ENCODE measurements around the gene PSME1.
"Not testable (repeated sequence)": the region's sequence is repeated elsewhere in the genome, so short reads cannot be mapped to it uniquely, and the experiment has no call there.

The PSME1 gene

GRCh38 chr14:24105609-24106239 lies 30.3 kb upstream of the PSME1 start:
- DNase-seq (ENCODE audit: low read depth): not testable (repeated sequence)

- no peak for DNase-seq (ENCODE audit: low read depth)
These were observed 29.2 kb upstream of the PSME1 start for GRCh38 chr14:24106672-24107271.

- no peak for DNase-seq (ENCODE audit: low read depth)
These were observed 27.6 kb upstream of the PSME1 start for GRCh38 chr14:24108336-24108874.

GRCh38 chr14:24110060-24110459 lies 25.9 kb upstream of the PSME1 start:
- DNase-seq (ENCODE audit: low read depth): no peak

- no peak for DNase-seq (ENCODE audit: low read depth)
These were observed 25.5 kb upstream of the PSME1 start for GRCh38 chr14:24110523-24110922.

- peak; percentile 12 for DNase-seq (ENCODE audit: low read depth)
These were observed 22.6 kb upstream of the PSME1 start for GRCh38 chr14:24113379-24113800.

GRCh38 chr14:24113801-24114531 lies 22.0 kb upstream of the PSME1 start:
- DNase-seq (ENCODE audit: low read depth): peak; percentile 93

GRCh38 chr14:24114532-24115421 lies 21.2 kb upstream of the PSME1 start, which contains the start of the genes DCAF11 and NRL:
Gene DCAF11 (plus strand): TSS chr14:24114777. CDS start chr14:24115595, 818 bp downstream.
Gene NRL (minus strand): TSS chr14:24114949. CDS start chr14:24082848, 32,101 bp downstream.
- DNase-seq (ENCODE audit: low read depth): peak; percentile 100

- DNase-seq (ENCODE audit: low read depth): no peak
These were observed 20.4 kb upstream of the PSME1 start for GRCh38 chr14:24115422-24116127.

GRCh38 chr14:24116128-24116814 lies 19.7 kb upstream of the PSME1 start:
- DNase-seq (ENCODE audit: low read depth): no peak

GRCh38 chr14:24117179-24117578 lies 18.8 kb upstream of the PSME1 start:
- DNase-seq (ENCODE audit: low read depth): no peak

- no peak for DNase-seq (ENCODE audit: low read depth)
These were observed 16.3 kb upstream of the PSME1 start for GRCh38 chr14:24119691-24120090.

GRCh38 chr14:24121210-24121609 lies 14.8 kb upstream of the PSME1 start:
- no peak for DNase-seq (ENCODE audit: low read depth)

- no peak for DNase-seq (ENCODE audit: low read depth)
These were observed 13.6 kb upstream of the PSME1 start for GRCh38 chr14:24122416-24122815.

- DNase-seq (ENCODE audit: low read depth): no peak
These were observed 13.1 kb upstream of the PSME1 start for GRCh38 chr14:24122898-24123297.

GRCh38 chr14:24123424-24124417 lies 12.3 kb upstream of the PSME1 start:
- DNase-seq (ENCODE audit: low read depth): no peak

- DNase-seq (ENCODE audit: low read depth): no peak
These were observed 9.1 kb upstream of the PSME1 start for GRCh38 chr14:24126939-24127338.

- no peak for DNase-seq (ENCODE audit: low read depth)
These were observed 8.3 kb upstream of the PSME1 start for GRCh38 chr14:24127673-24128072.

GRCh38 chr14:24129410-24129998 lies 6.5 kb upstream of the PSME1 start:
- no peak for DNase-seq (ENCODE audit: low read depth)

All from iris pigment epithelial cell (primary cell).